Inferior parietal cortex (tissue), 1 donor: ENCODE data around the gene SOX5.
"Not testable (repeated sequence)": the region's sequence is repeated elsewhere in the genome, so short reads cannot be mapped to it uniquely, and the experiment has no call there.

Experiments used
- DNase-seq: peaks from one replicate; pipeline ENCODE4 v3.0.0-alpha.2; 2016; ENCODE audit errors: extremely low spot score

The SOX5 gene

DNA sequence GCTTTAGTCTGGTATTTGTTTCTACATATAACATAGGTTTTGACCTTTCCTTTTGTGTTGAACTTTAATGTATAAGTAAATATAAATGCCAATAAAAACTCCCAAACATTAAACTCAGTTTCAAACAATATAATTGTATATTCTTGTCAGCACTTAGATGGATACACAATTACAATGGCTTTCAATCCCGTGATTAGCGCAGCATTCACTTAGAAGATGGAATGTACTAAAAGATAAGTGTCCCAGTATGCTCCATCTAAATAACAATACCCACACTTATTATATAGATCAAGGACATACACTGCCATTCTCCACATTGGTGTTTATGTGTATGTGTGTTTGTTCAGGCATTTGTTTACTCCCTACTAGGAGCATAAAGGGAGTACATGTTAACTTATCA is 193.1 kb downstream of the SOX5 start:
- no peak for DNase-seq

DNA sequence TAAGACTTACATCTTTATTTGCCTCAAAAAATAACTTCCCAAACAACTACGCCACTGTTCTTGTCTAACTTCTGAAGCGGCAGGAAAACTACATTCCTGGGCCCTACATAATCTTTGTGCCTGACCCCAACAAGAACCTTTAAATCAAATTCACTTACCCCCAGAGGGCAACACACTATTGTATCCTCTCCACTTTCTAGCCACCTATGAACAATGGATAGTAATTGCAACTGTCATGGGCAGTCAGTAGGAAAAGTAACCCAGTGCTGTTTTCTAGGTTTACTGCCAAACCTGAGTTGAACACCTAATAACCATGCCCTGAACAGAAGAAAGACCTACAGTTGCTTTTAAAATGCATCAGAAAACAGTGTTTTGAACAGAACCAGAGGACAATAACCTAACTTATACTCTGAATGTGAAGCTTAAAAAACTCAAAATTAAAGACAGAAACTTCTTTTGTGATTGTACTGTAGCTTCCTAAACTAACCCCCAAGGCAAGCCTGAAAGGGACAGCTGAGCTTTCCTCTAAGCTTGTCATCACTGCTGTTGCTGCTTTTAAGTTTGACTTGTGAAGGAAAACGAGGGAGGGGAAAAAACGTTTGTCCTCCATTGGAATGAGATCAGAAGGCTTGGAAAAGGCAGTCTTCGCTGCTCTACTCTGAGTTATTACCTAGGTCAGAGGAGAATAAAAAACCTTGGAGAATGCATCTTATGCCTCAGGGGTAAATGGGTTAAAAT is 195.7 kb downstream of the SOX5 start:
- DNase-seq: no peak

DNA sequence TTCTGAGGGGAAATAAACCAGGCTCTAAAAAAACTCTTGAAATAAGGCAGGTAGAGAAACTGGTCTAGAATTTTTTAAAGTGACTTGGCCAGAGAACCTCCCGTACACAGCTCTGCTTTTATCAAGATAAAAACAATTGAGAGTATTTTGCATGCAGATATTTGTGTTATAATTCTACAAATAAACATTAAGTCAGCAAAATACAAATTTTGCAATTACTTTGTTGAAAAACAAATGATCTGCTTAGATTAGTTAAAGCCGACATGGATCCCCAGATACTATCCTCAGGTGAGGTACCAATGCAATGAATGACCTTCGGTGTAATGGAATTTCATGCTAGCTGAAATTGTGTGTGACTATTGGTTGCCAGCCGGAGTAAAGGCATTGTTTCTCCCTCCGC is 197.2 kb downstream of the SOX5 start:
- no peak for DNase-seq

DNA sequence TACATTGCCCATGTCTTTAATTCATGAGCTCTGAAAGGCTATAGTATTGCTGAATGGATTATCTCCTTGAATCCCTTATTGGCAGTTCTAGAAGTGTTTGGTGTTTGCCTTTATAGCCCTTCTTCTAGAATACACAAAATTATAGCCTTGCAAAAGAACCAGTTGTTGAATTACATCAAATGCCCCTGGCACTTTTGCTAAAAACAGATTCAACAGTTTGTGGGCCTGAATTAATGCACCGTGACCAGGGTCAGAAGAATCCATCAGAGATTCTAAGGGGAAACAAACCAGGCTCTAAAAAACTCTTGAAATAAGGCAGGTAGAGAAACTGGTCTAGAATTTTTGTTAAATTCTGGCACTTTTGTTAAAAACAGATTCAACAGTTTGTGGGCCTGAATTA is 197.8 kb downstream of the SOX5 start:
- DNase-seq: no peak

DNA sequence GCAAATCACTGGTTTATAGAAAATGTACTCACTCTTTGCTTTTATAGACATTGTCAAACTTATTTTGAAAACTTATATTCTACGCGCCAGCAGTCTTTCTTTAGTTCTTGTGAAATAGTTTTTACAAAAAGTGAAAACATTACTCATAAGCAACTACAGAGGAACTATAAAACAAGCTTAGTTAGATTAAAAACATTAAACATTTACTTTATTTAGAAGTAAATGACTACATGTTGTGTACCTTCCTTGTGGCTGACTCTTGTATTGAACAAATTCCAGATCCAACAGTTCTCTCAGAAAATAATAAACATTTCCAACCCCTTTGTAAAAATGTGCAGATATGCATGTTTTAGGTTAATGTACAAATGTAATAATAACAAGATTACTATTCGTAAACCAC is 198.5 kb downstream of the SOX5 start:
- no peak for DNase-seq

DNA sequence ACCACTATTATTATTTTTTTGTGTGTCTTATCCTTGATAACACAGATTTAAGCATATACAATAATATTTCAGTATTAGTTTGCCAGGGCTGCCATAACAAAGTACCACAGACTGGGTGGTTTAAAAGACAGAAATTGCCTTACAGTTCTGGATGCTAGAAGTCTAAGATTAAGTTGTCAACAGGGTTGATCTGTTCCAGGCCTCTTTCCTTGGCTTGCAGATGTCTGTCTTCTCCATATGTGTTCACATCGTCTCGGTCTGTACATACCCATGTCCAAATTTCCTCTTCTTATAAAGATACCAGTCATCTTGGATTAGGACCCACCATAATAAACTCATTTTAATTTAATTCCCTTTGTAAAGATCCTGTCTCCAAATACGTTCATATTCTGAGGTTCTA is 204.8 kb downstream of the SOX5 start:
- DNase-seq: no peak

DNA sequence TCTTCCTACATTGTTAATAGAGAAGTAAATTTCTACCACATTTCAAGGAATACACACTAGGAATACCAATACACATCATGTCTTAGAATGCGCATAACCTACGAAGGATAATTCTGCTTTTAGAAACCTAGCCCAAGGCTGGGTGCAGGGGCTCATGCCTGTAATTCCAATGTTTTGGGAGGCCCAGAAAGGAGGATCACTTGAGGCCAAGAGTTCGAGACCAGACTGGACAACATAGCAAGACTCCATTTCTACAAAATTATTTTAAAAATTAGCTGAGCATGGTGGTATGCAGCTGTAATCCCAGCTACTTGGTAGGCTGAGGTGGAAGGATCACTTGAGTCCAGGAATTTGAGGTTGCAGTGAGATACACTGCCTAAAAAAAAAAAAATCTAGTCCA is 206.9 kb downstream of the SOX5 start:
- DNase-seq: no peak

DNA sequence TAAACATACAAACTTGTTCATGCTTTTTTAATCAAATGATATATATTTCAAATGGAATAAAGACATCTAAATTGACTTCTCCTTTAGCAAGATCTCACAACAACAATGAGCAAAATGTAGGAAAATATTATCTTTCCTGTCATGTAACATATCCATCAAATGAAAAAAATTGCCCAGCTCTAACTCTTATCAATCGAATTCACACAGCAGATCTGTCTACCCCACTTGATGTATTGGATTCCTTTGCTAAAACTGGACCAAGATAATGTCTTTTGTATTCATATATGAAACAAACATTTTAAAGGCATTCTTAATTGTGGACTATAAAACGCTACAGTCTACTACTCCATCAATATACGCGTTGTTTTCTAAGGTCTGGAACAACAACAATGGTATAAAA is 218.0 kb downstream of the SOX5 start:
- no peak for DNase-seq

DNA sequence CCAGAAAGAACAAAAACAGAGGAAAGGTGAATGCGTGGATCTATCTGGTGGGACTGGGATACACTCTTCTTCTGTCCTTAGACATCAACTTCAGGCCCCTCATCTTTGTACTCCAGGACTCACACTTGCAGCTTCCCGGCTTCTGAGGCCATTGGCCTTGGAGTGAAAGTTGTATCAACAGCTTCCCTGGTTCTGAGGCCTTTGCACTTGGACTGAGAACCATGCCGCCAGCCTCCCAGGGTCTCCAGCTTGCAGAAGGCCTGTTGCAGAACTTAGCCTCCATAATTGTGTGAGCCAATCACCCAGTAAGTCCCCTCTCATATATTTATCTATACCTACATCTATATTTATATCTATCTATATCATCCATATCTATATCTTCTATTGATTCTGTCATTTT is 218.4 kb downstream of the SOX5 start:
- DNase-seq: no peak

DNA sequence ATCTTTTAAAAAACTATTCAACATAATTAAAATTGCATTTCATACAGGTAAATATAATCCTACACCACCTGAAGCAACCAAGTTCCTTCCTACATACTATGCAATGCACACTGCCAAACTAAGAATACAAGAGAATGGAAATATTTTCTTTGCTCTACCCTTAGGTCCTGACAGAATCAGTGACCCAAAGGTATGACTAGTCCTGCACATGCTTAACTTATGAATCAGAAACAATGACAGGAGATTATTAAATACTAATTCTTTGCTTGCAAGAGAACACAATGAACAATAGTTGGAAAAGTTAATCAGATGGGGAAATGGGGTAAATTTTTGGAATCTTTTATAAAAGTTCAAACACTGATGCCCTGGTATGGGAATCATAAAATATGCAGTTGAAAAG is 220.1 kb downstream of the SOX5 start:
- no peak for DNase-seq

DNA sequence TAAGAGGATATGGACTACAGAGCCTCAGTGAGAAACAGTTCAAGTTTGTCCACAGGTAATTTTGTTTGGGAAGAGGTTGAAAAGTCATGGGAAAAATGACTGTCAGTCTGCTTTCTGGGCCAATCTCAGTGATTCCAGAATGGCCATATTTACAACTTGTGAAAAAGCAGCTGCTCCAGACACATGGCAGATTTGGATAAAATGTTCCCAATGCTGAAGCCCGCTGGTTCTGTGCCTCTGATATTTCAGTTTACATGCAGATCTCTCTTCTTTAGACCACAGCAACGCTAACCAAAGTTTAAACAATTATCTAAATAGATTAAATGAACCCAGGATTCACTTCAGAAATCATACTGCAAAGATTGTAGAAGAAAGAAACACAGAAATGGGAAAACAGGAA is 222.8 kb downstream of the SOX5 start:
- no peak for DNase-seq

DNA sequence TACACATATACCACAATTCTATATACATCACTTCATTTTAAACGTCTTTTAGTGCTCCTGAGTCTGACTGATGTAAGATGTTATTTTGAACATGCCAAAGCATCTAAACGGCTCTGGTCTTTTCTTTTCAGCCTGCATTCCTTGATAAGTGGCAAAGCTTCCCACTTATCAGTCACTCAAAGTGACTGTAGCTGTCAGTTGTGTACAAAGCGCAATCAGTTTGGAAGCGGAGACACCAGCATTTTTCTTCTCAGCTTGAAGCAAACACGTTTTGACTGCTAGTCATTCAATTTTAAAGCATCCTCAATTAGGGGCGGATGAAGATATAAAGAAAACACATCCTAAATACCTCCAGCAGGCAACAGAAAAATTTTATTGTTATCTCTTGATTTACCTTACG is 226.8 kb downstream of the SOX5 start:
- no peak for DNase-seq

DNA sequence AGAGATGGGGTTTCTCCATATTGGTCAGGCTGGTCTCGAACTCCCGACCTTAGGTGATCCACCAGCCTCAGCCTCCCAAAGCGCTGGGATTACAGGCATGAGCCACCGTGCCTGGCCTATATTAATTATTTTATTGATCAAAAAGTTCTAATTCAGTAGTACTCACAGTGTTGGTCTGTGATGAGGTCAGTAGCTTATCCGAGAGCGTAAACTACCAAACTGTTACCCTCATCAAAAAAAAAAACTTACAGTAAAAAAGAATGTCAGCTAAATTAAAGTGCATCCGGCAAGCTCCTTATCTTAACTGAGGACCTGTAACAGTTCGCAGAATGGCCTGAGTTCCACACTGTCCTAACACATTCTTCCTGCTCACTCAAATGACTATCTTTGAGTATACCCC is 228.2 kb downstream of the SOX5 start:
- DNase-seq: no peak

DNA sequence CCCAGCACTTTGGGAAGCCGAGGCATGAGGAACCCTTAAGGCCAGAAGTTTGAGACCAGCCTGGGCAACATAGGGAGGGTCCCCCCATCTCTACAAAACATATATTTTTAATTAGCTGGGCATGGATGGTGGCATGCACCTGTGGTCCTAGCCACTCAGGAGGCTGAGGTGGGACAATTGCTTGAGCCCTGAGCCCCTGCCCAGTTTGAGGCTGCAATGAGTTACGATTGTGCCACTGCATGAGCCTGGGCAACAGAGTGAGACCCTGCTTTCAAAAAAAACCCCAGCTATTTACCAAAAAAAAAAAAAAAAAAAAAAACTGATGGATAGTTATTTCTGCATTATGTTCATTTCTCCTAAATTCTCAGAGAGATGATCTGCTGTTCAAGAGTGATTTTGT is 230.0 kb downstream of the SOX5 start:
- no peak for DNase-seq

DNA sequence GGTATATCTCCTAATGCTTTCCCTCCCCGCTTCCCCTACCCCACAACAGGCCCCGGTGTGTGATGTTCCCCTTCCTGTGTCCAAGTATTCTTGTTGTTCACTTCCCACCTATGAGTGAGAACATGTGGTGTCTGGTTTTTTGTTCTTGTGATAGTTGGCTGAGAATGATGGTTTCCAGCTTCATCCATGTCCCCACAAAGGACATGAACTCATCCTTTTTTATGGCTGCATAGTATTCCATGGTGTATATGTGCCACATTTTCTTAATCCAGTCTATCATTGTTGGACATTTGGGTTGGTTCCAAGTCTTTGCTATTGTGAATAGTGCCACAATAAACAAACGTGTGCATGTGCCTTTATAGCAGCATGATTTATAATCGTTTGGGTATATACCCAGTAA is 239.1 kb downstream of the SOX5 start:
- DNase-seq: not testable (repeated sequence)

DNA sequence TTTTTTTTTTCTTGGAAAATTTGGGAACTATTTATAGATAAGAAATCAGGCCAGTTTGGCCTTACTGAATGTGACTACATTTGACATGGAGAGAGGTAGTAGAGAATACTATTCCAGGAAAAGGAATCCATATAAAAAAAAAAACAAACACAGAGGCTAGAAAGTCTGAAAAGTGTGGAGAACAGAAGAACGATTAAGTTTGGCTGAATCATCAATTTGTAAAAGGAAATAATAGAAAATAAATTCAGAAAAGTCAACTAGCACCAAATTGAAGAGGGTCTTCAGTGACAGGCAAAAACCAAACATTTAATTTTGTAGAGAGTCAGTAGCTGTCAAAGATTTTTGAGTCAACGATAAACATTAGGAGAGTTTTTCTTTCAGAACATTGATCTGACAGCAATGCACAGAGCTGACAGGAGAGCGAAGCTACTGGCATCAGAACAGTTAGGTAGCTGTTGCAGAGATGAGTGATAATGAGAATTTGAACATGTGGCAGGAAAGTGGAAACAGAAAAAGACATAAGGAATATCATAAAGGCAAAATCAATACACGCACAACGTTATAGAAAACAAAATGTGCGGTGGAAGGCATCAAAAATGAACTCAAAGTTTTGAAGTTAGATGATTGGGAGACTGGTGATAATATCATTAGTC is 241.2 kb downstream of the SOX5 start:
- no peak for DNase-seq

DNA sequence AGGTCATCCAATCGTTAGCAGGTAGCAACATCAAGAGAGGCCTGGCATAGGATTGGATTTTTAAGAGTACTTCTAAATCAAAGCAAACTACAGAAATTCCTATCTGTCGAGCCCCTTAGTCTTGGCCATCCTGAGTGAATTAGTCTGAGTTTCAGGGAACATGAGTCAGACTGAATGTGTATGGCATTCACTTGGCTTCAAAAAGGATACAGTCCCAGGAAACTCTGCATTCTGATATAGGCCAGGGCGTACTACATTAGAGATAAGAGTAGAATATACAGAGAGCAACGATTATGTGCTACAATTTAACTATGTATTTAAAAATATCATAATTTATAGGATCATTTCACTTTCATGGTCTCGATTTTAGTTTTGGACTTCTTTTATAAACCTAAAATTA is 242.2 kb downstream of the SOX5 start:
- DNase-seq: no peak

DNA sequence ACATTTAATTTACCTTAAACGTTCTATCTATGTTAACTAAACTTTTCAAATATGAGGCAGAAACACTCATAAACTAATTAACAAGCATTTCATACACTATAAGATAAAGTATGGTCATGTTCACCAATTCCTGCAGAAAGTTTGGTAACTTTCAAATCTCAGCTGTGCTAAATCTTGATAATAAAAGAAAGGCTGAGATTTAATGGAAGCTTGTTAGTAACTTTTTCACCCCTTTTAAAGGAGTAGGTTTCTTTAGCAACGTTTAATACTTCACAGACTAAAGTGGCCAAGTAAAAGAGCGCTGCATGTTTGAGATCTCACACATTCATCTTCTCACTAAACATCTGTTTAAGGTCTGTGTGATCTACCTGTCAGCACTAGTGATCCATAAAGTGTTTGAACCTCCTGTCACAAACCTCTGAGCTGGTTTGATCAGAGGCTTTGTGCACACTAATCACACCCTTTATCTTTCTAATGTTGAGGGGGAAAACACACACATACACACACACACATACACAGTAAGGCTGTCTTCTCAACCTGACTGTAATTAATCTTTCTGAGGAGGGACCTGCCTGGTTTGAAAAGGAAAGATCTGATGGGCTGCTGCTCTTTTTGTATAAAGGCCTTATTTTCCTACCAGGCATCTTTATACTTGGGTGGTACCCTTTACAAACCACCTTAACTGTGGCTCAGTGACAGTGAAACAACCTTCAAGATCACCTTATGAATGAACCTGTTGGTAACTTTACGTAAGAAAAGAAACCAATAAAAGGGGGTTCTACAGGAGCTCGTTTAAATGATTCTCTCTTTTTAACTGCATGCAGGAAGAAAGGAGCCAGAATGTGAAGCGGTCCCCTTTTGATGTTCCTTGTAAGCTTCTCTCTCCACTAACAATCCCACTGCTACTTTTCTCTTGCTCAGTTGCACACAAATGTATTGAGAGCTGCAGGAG is 244.2 kb downstream of the SOX5 start:
- DNase-seq: no peak

DNA sequence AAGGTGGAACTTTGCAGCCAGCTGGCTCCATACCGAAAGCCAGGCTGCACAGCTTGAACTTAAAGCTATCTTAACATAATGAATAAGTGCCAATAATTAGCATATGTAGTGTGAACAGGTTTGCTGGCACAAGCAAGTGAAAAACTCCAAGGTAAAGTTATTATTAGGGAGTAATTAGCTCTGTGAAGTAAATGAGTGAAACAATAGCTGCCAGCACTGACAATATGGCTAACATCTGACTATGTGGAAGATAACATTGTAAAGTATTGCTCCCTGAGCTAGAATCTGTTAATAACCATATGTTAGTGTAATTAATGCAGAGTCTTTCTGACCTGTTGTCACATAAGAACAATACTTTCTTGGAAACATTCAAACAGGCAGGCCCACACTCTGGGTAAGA is 246.4 kb downstream of the SOX5 start:
- no peak for DNase-seq

DNA sequence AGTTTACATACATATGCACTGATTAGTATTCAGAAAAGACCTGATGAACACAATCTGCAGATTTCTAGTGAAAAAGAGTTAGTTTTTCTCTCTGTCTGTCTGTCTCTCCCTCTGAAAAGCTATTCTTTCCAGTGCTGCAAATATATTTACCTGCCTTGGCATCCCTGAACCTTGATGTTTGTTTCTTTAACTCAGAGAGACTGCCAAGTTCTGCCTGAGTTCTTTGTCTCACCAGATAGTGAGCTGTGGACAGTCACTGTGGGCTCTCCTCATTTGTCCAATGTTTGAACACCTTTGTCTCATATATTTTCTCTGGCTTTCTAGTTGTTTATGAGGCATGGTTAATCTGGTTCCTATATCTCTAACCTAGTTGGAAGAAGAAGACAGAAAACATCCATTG is 250.4 kb downstream of the SOX5 start:
- DNase-seq: no peak

DNA sequence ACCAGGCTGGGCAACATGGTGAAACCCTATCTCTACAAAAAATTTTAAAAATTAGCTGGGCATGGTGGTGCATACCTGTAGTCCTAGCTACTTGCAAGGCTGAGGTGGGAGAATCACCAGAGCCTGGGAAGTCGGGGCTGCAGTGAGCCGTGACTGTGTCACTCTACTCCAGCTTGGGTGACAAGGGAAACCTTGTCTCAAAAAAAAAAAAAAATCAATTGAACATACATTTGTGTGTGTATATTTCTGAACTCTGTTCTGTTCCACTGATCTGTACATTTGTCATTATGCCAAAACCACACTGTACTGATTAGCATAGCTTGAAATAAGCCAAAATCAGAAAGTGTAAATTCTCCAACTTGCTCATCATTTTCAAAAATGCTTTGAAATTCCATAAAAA is 254.6 kb downstream of the SOX5 start:
- no peak for DNase-seq

DNA sequence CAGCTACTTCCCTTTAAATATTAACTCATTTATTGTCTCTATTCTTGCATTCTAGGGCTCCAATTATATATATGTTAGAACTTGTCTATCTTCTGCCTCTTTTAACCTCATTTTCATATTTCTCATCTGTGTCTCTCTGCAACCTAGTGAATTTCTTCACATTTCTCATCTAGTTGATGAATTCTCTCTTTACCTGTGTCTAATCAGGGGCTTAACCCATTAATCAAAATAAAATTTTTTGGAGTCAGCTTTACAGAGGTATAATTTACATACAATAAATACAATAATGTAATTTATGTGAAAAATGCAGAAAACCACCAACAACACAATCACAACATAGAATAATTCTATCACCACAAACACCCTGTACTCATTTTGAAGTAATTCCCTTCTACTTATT is 255.2 kb downstream of the SOX5 start:
- no peak for DNase-seq

DNA sequence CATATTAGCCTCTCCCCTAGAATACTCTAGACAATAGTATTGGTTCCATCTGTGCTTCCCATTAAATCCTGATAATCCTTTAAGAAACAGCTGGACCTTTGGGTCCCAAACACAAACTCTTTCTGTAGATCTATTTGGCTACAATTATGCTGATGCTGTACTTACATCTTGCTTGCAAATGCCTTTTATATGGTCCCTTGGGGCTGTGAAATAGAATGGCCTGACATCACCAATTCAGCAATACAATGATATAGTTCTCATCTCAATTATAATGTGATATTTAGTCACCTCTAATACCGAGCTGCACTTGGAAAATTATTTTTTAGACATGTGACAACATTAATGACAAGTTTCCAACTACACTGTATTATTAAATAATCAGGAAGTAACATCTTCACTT is 261.5 kb downstream of the SOX5 start:
- DNase-seq: no peak
